Keratinocyte (primary cell): ENCODE data around the gene DPP10. TPM values are rescaled to one million over a fixed set of nuclear protein-coding genes. Genes with fewer than 3 reads are reported as not detected.

ENCODE experiments used
- DNase-seq: peaks from one replicate; pipeline ENCODE4 v3.0.0-alpha.2; 2011; ENCODE audit warnings: low read depth, missing footprints, low spot score
- FAIRE-seq: peaks from 2 replicates; lab custom pipeline; 2011; peaks lifted over from hg19 to GRCh38; lab: Jason Lieb, UNC
- H2AFZ ChIP-seq: 2 replicates; pipeline ENCODE4 v1.6.0; 2012; ENCODE audit warnings: low read length, control low read depth, inconsistent platforms; ENCODE audit not compliant: control insufficient read depth
- H3K27ac ChIP-seq: 2 replicates; pipeline ENCODE4 v1.5.1; 2011; ENCODE audit warnings: low read length; ENCODE audit not compliant: control insufficient read depth, insufficient read depth
- H3K27me3 ChIP-seq: 3 replicates; pipeline ENCODE4 v1.6.0; 2011; ENCODE audit warnings: low read length; ENCODE audit not compliant: control insufficient read depth, insufficient read depth; ENCODE audit errors: extremely low read depth
- H3K36me3 ChIP-seq, 2 experiments: 2 replicates in 1 of 2; 3 replicates in 1 of 2; pipeline ENCODE4 v1.5.1; 2011; ENCODE audit warnings: low read length in 2 of 2, mild to moderate bottlenecking in 1 of 2; ENCODE audit not compliant: control insufficient read depth in 2 of 2, insufficient read depth in 2 of 2; ENCODE audit errors: extremely low read depth in 1 of 2
- H3K4me1 ChIP-seq: 3 replicates; pipeline ENCODE4 v1.5.1; 2011; ENCODE audit warnings: low read length; ENCODE audit not compliant: control insufficient read depth, insufficient read depth; ENCODE audit errors: extremely low read depth
- H3K4me2 ChIP-seq: 3 replicates; pipeline ENCODE4 v1.6.0; 2011; ENCODE audit warnings: low read depth, low read length; ENCODE audit not compliant: control insufficient read depth, insufficient read depth; ENCODE audit errors: extremely low read depth
- H3K4me3 ChIP-seq, 3 experiments: fragments of 200-600 bp in 1 of 3; sonication (generic) in 1 of 3; 2 replicates in 2 of 3; 3 replicates in 1 of 3; pipeline ENCODE4 v1.5.1; 2011 to 2016; ENCODE audit warnings: low read length in 3 of 3, mild to moderate bottlenecking in 3 of 3, control low read depth in 2 of 3, inconsistent platforms in 1 of 3, low read depth in 1 of 3, mixed read lengths in 1 of 3, mixed run types in 1 of 3, moderate library complexity in 1 of 3; ENCODE audit not compliant: control insufficient read depth in 2 of 3, insufficient read depth in 2 of 3; ENCODE audit errors: extremely low read depth in 1 of 3
- H3K79me2 ChIP-seq: 2 replicates; pipeline ENCODE4 v1.6.0; 2012; ENCODE audit warnings: low read length; ENCODE audit not compliant: control insufficient read depth, insufficient read depth
- H3K9ac ChIP-seq: 3 replicates; pipeline ENCODE4 v1.6.0; 2011; ENCODE audit warnings: low read length; ENCODE audit not compliant: control insufficient read depth, insufficient read depth; ENCODE audit errors: extremely low read depth
- H3K9me1 ChIP-seq: 3 replicates; pipeline ENCODE4 v1.6.0; 2011; ENCODE audit warnings: low read length; ENCODE audit not compliant: control insufficient read depth, insufficient read depth; ENCODE audit errors: extremely low read depth
- H3K9me3 ChIP-seq: 2 replicates; pipeline ENCODE4 v1.5.1; 2012; ENCODE audit warnings: low read depth, low read length; ENCODE audit not compliant: control insufficient read depth
- H4K20me1 ChIP-seq: 3 replicates; pipeline ENCODE4 v1.6.0; 2011; ENCODE audit warnings: low read length; ENCODE audit not compliant: control insufficient read depth, insufficient read depth; ENCODE audit errors: extremely low read depth
- EZH2 ChIP-seq: IDR thresholded peaks from one replicate; pipeline ENCODE4 v1.6.1; 2012; ENCODE audit warnings: inconsistent platforms, mild to moderate bottlenecking, low read length, moderate library complexity
- dilution Hi-C: fragments of 300-500 bp; cut with MboI; formaldehyde crosslinking; loops from one replicate; pipeline ENCODE4 v1.7.0; 2020; ENCODE audit warnings: low sequenced_read_pairs; ENCODE audit not compliant: extremely low pct_ligation_motif_present
- polyA plus RNA-seq, 5 experiments: library from polyadenylated mRNA; depleted of rRNA in 3 of 5; stranded (reverse) in 3 of 5; stranded (forward) in 1 of 5; unstranded in 1 of 5; fragments of >200 nt; gene quantifications; 1 replicate in 1 of 5; 2 replicates in 3 of 5; 3 replicates in 1 of 5; pipeline versions ENCODE4 v1.2.1 to v1.2.3, GENCODE V29; 2011 to 2012; ENCODE audit warnings: missing spikeins in 2 of 5, low read depth in 1 of 5, low replicate concordance in 1 of 5
- TF ChIP-seq, protein P1 (sequence below), 3 experiments: IDR thresholded peaks in 1 of 3; conservative IDR thresholded peaks in 1 of 3; optimal IDR thresholded peaks in 1 of 3; 2 replicates in 2 of 3; 3 replicates in 1 of 3; pipeline versions ENCODE3 to v1.5.1; 2011; ENCODE audit warnings: low read length in 3 of 3, mild to moderate bottlenecking in 3 of 3, moderate library complexity in 2 of 3, control low read depth in 1 of 3, inconsistent platforms in 1 of 3; ENCODE audit not compliant: insufficient read depth in 2 of 3; ENCODE audit errors: extremely low read depth in 1 of 3

Gene DPP10
- polyA plus RNA-seq, 1 donor (not counting 4 experiments of a cell fraction or from before 2014, with no cell fraction given): not detected

DNA sequence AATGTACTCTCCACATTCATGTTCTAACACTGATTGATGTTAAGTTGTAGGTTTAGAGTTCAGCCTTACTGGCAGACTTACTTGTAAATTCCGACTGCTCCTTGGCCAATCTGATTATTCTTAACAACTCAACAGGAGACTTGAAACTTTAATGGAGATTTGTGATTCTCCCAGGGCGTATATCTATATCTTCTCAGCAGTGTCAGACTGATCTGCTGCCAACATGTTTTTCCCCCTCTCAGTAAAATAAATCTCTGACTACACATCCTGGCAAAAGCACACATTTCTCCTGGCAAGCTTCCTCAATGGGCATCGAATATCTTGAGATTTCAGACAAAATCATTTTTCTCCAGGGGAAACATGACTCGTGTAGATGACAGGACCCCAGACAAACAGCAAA, 1041.2 kb downstream of the DPP10 start:
- Histone ChIP-seq H3K27ac (no peak overlapping the region), H3K9me1 (no peaks in the 10 kb centered on the region), H3K9ac (no peak overlapping the region), H3K4me1 (no peaks in the 10 kb centered on the region), H3K27me3 (no peaks in the 10 kb centered on the region), H3K9me3 (no peaks in the 10 kb centered on the region), H3K4me2 (no peak overlapping the region), H3K4me3 (no peak overlapping the region), H3K79me2 (no peaks in the 10 kb centered on the region), H2AFZ (no peak overlapping the region), H4K20me1 (no peaks in the 10 kb centered on the region), H3K36me3 (no peaks in the 10 kb centered on the region)
- dilution Hi-C loops: no loop called here
- FAIRE-seq (no peak), DNase-seq (no peak)
- TF ChIP-seq EZH2: no peak
- TF ChIP-seq, protein P1, sequence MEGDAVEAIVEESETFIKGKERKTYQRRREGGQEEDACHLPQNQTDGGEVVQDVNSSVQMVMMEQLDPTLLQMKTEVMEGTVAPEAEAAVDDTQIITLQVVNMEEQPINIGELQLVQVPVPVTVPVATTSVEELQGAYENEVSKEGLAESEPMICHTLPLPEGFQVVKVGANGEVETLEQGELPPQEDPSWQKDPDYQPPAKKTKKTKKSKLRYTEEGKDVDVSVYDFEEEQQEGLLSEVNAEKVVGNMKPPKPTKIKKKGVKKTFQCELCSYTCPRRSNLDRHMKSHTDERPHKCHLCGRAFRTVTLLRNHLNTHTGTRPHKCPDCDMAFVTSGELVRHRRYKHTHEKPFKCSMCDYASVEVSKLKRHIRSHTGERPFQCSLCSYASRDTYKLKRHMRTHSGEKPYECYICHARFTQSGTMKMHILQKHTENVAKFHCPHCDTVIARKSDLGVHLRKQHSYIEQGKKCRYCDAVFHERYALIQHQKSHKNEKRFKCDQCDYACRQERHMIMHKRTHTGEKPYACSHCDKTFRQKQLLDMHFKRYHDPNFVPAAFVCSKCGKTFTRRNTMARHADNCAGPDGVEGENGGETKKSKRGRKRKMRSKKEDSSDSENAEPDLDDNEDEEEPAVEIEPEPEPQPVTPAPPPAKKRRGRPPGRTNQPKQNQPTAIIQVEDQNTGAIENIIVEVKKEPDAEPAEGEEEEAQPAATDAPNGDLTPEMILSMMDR (optimal IDR thresholded peaks at IDR 0.05 in 1 of 3, IDR thresholded peaks at IDR 0.05 in 1 of 3, conservative IDR thresholded peaks at IDR 0.05 in 1 of 3; ENCODE audit: extremely low read depth in 1 of 3, insufficient read depth in 2 of 3, low read length in 3 of 3): no peak

DNA sequence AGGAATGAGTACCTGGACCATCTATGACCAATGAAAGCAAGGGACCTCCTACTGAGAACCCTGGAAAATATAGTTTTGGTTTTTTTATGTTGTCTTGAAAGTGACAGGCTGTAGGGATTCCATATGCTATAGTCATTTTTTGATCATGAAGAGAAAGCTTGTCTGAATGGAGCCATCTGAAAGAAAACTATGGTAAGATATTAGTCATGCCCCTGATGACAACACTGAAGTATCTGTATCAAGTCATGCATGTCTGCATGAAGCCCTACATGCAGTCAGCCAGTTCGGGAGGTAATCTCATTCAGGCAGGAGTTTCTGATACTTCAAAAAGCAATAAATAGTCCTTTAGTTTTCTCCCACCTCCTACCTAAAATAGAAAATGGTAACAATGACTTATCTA, 1042.0 kb downstream of the DPP10 start:
- no peaks in the 10 kb centered on the region for H3K4me1 ChIP-seq
- H2AFZ ChIP-seq: no peak overlapping the region
- FAIRE-seq: no peak
- no peaks in the 10 kb centered on the region for H3K36me3 ChIP-seq
- H3K9me1 ChIP-seq: no peaks in the 10 kb centered on the region
- H3K9ac ChIP-seq: no peak overlapping the region
- H3K4me2 ChIP-seq: no peak overlapping the region
- H3K9me3 ChIP-seq: no peaks in the 10 kb centered on the region
- dilution Hi-C loops: no loop called here
- DNase-seq: no peak
- H3K4me3 ChIP-seq: no peak overlapping the region
- no peaks in the 10 kb centered on the region for H3K79me2 ChIP-seq
- no peaks in the 10 kb centered on the region for H3K27me3 ChIP-seq
- H3K27ac ChIP-seq: no peak overlapping the region
- TF ChIP-seq, protein P1 (optimal IDR thresholded peaks at IDR 0.05 in 1 of 3, IDR thresholded peaks at IDR 0.05 in 1 of 3, conservative IDR thresholded peaks at IDR 0.05 in 1 of 3; ENCODE audit: extremely low read depth in 1 of 3, insufficient read depth in 2 of 3, low read length in 3 of 3): no peak
- no peak for TF ChIP-seq EZH2
- no peaks in the 10 kb centered on the region for H4K20me1 ChIP-seq
